A673 (cell line): ENCODE measurements around the gene LAMP1. TPM values are rescaled to one million over a fixed set of nuclear protein-coding genes. Genes with fewer than 3 reads are reported as not detected.
A peak's percentile ranks its signal among the peaks of the same experiment; 100 is the strongest.

Experiments used
- BruUV-seq: library from RNA; stranded (reverse); fragments of 400-500 nt; replicated peaks from 2 replicates; lab custom pipeline; 2021; lab: Mats Ljungman, UMichigan
- CTCF ChIA-PET: fragments of 300-600 bp; sonication (Branson Sonifier 250); formaldehyde crosslinking; loops from one replicate; lab custom pipeline; 2022; ENCODE audit warnings: antibody characterized with exemption; lab: Charles Lee
- POLR2A ChIA-PET: fragments of 300-600 bp; sonication (Branson Sonifier 250); formaldehyde crosslinking; loops from one replicate; lab custom pipeline; 2022; ENCODE audit warnings: antibody characterized with exemption; ENCODE audit not compliant: low non-redundant PET; lab: Charles Lee
- DNase-seq: peaks from one replicate; pipeline ENCODE4 v3.0.0-alpha.2; 2015; ENCODE audit warnings: low spot score
- H3K27ac ChIP-seq: fragments of 200-600 bp; sonication (generic); 2 replicates; pipeline ENCODE4 v1.5.1; 2016; ENCODE audit warnings: mixed run types, low read depth, mild to moderate bottlenecking, mixed read lengths, antibody characterized with exemption, low read length; ENCODE audit not compliant: poor library complexity, severe bottlenecking
- H3K27me3 ChIP-seq: fragments of 200-600 bp; sonication (generic); replicated peaks from 2 replicates; pipeline ENCODE4 v1.6.1; 2017; ENCODE audit warnings: mixed run types, low read depth, mild to moderate bottlenecking, mixed read lengths, antibody characterized with exemption, low read length; ENCODE audit not compliant: insufficient read depth, poor library complexity
- H3K36me3 ChIP-seq: fragments of 200-600 bp; sonication (generic); 2 replicates; pipeline ENCODE4 v1.6.1; 2016; ENCODE audit warnings: mixed run types, mild to moderate bottlenecking, mixed read lengths, antibody characterized with exemption, low read length; ENCODE audit not compliant: insufficient read depth, poor library complexity, severe bottlenecking
- H3K4me1 ChIP-seq: fragments of 200-600 bp; sonication (generic); 2 replicates; pipeline ENCODE4 v1.6.1; 2017; ENCODE audit warnings: mixed run types, mild to moderate bottlenecking, mixed read lengths, antibody characterized with exemption, low read length; ENCODE audit not compliant: insufficient read depth, poor library complexity, severe bottlenecking
- H3K4me3 ChIP-seq: fragments of 200-600 bp; sonication (generic); 2 replicates; pipeline ENCODE4 v1.5.1; 2016; ENCODE audit warnings: low read depth, mixed run types, mild to moderate bottlenecking, mixed read lengths, low read length; ENCODE audit not compliant: poor library complexity, severe bottlenecking
- H3K9me3 ChIP-seq: fragments of 200-600 bp; sonication (generic); 2 replicates; pipeline ENCODE4 v1.6.1; 2016; ENCODE audit warnings: mixed run types, low read depth, mild to moderate bottlenecking, mixed read lengths, antibody characterized with exemption, low read length; ENCODE audit not compliant: poor library complexity, severe bottlenecking
- CTCF ChIP-seq: fragments of 300-800, 200-600 bp; sonication (generic); conservative IDR thresholded peaks from 2 replicates; pipeline ENCODE4 v1.5.1; 2017; ENCODE audit warnings: low read depth, mild to moderate bottlenecking, antibody characterized with exemption, low read length, moderate library complexity, mixed read lengths
- EZH2 ChIP-seq: fragments of 200-600 bp; sonication (generic); IDR thresholded peaks from 2 replicates; pipeline ENCODE4 v1.6.1; 2017; ENCODE audit warnings: borderline replicate concordance, low read depth, mild to moderate bottlenecking, mixed read lengths, antibody characterized with exemption, low read length; ENCODE audit not compliant: poor library complexity, severe bottlenecking
- intact Hi-C: fragments of 100-400 bp; cut with micrococcal nuclease; formaldehyde crosslinking; loops from one replicate; pipeline ENCODE4 v1.10.0; 2022; ENCODE audit not compliant: unreplicated experiment
- total RNA-seq: library from RNA; stranded (reverse); gene quantifications from 2 replicates; pipeline ENCODE4 v1.2.3, GENCODE V29; 2021

LAMP1 gene
- total RNA-seq, 1 experiment from 2014 or later, result 129 TPM

GRCh38 chr13:113364901-113365582 is 68.0 kb downstream of the LAMP1 start:
- no peaks in the 10 kb centered on the region for H3K27me3 ChIP-seq
- BruUV-seq, result no TSS peak
- POLR2A ChIA-PET, result interaction anchor here (0.6 kb wide), 1 partner anchor 138 kb away, joined by 9 read pairs; no protein-coding TSS in a partner anchor
- intact Hi-C loops, result no loop called here
- peak overlapping the region; percentile 49 for H3K4me3 ChIP-seq
- peak overlapping the region; percentile 73 for H3K27ac ChIP-seq
- CTCF ChIA-PET, result interaction anchor here (0.6 kb wide), 1 partner anchor 87 kb away, joined by 3 read pairs; no protein-coding TSS in a partner anchor
- no peaks in the 10 kb centered on the region for H3K9me3 ChIP-seq
- DNase-seq, result no peak
- no peaks in the 10 kb centered on the region for H3K36me3 ChIP-seq
- H3K4me1 ChIP-seq, result no peaks in the 10 kb centered on the region
- TF ChIP-seq CTCF (no peak), EZH2 (no peak)

- Histone ChIP-seq H3K27me3 (no peaks in the 10 kb centered on the region), H3K4me1 (no peaks in the 10 kb centered on the region), H3K9me3 (no peaks in the 10 kb centered on the region), H3K27ac (no peak overlapping the region), H3K4me3 (no peak overlapping the region), H3K36me3 (no peaks in the 10 kb centered on the region)
- ChIA-PET CTCF (no interaction called here), POLR2A (no interaction called here)
- DNase-seq, result no peak
- TF ChIP-seq CTCF, result no peak
- no peak for TF ChIP-seq EZH2
- intact Hi-C loops, result no loop called here
- BruUV-seq, result no TSS peak
Observed at GRCh38 chr13:113365583-113365970, 68.5 kb downstream of the LAMP1 start.

GRCh38 chr13:113365971-113366588 is 69.0 kb downstream of the LAMP1 start:
- Histone ChIP-seq H3K36me3 (no peaks in the 10 kb centered on the region), H3K27me3 (no peaks in the 10 kb centered on the region), H3K9me3 (no peaks in the 10 kb centered on the region), H3K27ac (no peak overlapping the region), H3K4me3 (no peak overlapping the region), H3K4me1 (no peaks in the 10 kb centered on the region)
- no TSS peak for BruUV-seq
- POLR2A ChIA-PET, result no interaction called here
- TF ChIP-seq CTCF (no peak), EZH2 (no peak)
- DNase-seq, result no peak
- CTCF ChIA-PET, result no interaction called here
- intact Hi-C loops, result no loop called here
